Measurements from ENCODE around the gene TRAF3IP3.

The TRAF3IP3 gene, protein sequence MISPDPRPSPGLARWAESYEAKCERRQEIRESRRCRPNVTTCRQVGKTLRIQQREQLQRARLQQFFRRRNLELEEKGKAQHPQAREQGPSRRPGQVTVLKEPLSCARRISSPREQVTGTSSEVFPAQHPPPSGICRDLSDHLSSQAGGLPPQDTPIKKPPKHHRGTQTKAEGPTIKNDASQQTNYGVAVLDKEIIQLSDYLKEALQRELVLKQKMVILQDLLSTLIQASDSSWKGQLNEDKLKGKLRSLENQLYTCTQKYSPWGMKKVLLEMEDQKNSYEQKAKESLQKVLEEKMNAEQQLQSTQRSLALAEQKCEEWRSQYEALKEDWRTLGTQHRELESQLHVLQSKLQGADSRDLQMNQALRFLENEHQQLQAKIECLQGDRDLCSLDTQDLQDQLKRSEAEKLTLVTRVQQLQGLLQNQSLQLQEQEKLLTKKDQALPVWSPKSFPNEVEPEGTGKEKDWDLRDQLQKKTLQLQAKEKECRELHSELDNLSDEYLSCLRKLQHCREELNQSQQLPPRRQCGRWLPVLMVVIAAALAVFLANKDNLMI

DNA sequence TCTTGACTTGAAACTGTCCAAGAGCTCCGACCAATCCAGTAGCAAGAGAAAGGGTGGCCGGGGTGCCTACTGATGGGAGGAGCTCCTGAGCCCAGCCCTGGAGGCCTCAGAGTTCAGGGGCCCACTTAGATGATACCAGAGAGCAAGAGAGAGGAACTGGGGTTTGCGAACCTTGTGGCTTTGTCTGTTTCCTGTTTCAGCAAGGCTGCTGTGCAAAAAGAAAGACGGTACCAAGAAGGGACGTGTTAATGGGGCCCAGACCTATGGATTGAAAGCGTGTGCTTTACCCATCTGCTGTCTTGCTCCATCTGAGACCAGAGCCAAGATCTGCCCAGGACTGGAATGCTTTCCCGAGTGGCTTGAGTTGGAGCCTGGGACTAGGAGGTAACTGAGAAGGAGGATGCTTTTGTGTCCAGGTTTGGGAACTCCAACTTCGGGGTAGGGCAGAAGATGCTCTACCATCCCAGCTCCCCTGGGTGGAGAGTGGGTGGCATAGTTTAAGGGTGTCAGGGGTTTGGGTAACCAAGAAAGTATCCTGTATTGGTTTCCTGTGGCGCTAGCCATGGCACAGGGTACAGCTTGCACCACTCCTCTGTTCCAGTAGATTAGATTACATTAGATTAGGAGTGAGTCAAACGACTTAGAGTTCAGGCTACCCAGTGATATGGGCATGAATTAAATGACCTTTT lies at the start of gene TRAF3IP3:
Gene TRAF3IP3 (plus strand): TSS at position 128 of the 689 bp plus-strand sequence. CDS start 3,987 bp downstream, outside the sequence.
- no peak for DNase-seq (ENCODE audit: low read depth)

- no peak for DNase-seq (ENCODE audit: low read depth)
Measured at GRCh38 chr1:209706622-209707021, 49.2 kb upstream of the TRAF3IP3 start.

DNA sequence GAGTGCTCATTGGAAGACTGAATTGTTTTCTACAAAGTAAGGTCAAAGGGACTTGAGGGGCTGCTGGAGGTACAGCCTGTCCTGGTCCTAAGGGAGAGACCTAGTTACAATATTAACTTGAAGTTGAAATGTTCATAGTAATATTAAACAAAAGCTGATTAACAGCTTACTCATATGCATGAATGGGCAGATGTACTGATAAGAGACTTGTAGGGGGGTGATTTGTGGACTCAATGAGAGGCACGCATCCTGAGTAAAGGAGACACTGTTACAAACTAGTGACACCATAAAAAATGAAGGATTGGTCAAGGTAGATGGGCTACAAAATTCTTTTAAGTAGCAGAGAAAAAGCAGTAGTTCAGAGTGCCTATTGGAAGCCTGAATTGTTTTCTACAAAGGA lies 48.5 kb upstream of the TRAF3IP3 start:
- no peak for DNase-seq (ENCODE audit: low read depth)

- no peak for DNase-seq (ENCODE audit: low read depth)
Measured at GRCh38 chr1:209708297-209708696, 47.6 kb upstream of the TRAF3IP3 start.

GRCh38 chr1:209710093-209710492 lies 45.8 kb upstream of the TRAF3IP3 start:
- no peak for DNase-seq (ENCODE audit: low read depth)

DNA sequence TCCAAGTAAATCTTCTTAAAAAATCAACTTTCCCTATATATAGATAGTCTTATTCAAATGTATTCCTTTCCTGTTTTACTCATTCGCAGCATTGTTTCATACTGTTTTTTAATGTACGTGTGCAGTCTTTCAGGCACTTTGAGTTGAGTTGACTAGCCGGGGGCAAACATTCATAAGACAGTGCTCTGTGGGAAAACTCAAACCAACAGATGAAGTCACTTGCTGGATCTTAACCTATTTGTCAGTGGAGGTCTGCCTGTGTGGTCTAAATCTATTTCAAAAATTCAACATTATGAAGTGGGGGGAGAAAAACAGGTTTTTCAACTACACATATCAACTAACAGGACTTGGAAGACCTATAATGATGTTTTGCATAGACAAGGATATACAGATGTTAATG lies 45.0 kb upstream of the TRAF3IP3 start:
- no peak for DNase-seq (ENCODE audit: low read depth)

DNA sequence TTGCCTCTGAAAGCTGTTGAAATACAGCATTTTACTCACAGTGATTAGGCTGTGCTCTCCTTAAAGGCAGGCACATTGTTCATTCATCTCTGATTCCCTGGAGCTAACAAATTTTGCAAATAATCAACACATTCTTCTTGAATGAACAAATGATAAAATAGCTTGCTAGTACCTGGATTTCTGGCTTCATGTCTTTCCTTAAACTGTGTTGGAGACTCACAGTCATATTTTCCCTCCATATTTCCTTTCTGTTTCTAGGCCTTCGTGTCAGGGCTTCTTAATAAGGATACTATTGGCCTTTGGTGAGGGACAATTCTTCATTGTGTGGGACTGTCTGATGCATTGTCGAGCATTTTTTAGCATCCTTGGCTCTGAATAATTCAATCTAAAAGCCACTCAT lies 41.5 kb upstream of the TRAF3IP3 start:
- no peak for DNase-seq (ENCODE audit: low read depth)

GRCh38 chr1:209715314-209715713 lies 40.5 kb upstream of the TRAF3IP3 start:
- DNase-seq (ENCODE audit: low read depth) = no peak

DNA sequence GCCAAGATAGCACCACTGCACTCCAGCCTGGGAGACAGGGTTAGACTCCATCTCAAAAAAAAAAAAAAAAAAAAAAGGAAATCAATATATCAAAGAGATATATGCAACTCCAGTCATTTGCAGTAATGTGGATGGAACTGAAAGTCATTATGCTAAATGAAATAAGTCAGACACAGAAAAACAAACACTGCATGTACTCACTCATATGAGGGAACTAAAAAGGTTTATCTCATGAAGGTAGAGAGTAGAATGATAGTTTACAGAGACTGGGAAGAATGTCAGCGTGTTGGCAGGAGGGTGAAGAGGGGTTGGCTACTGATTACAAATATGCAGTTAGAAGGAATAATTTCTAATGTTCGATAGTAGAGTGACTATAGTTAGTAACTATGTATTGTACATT lies 38.0 kb upstream of the TRAF3IP3 start:
- DNase-seq (ENCODE audit: low read depth) = no peak

DNA sequence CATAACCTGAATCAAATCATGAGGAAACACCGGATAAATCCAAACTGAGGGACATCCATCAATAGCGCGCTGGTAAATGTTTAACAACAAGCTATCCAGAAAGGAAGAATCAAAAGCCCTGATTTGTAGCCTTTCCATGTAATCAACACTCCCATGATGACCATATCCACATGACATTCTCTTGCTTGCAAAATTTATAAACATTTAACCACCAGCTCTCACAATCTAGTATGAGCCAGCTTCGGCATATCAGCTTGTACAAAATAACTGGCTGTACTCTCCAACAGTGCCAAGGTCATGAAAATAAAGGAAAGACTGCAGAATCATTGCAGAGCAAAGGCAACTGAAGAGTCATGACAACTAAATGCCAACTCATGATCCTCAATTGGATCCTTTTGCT lies 35.5 kb upstream of the TRAF3IP3 start:
- DNase-seq (ENCODE audit: low read depth) = peak; percentile 62

DNA sequence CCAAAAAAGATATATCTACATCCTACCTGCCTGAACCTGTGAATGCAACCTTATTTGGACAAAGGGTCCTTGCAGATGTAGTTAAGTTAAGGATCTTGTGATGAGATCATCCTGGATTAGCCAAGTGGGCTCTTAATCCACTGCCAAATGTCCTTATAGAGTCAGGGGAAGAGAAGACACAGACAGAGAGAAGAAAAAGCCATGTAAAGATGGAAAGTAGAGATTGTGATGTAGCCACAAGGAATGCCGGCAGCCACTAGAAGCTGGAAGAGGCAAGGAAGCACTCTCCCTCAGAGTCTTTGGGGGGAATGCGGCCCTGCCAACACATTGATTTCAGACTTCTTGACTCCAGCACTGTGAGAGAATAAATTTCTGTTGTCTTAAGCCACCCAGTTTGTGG lies 35.0 kb upstream of the TRAF3IP3 start:
- peak; percentile 48 for DNase-seq (ENCODE audit: low read depth)

DNA sequence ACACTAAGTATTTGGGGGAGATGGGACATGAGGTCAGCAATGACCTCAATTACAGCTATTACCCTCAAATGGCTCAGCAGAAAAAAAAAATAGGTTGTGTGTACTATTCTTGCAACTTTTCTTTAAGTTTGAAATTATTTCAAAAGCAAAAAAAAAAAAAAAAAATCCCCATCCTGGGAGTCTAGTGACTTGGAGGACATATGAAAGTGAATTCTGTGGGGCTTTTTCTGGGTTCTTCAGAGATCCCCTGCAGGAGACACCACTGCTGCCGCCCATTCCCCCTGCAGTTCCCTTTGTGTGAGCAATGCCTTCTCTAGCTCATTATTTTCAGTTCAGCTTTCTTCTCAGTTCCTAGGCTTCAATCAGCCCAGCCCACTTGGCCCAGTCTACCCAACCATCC lies 34.5 kb upstream of the TRAF3IP3 start:
- no peak for DNase-seq (ENCODE audit: low read depth)

DNA sequence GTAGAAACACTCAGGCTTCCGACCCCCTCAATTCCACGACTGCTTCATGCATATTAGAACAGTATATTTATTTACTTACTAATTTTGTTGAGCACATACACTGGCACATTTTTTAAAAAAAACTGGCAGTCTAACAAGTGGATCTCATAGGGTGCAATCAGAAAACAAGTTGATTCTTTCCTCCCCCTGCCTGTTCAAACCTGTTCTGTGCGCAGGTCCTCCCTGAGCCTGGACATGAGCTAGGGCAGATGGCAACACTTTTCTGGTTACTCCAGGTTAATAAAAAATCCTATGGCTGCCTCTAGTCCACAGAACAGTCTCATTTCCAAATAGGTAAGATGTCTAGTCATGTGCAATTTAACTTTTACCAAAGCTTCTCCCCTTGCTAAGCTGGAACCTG lies 32.6 kb upstream of the TRAF3IP3 start:
- no peak for DNase-seq (ENCODE audit: low read depth)

- peak; percentile 80 for DNase-seq (ENCODE audit: low read depth)
Measured at GRCh38 chr1:209723756-209724693, 31.8 kb upstream of the TRAF3IP3 start.

- no peak for DNase-seq (ENCODE audit: low read depth)
Measured at GRCh38 chr1:209727286-209727685, 28.6 kb upstream of the TRAF3IP3 start.

DNA sequence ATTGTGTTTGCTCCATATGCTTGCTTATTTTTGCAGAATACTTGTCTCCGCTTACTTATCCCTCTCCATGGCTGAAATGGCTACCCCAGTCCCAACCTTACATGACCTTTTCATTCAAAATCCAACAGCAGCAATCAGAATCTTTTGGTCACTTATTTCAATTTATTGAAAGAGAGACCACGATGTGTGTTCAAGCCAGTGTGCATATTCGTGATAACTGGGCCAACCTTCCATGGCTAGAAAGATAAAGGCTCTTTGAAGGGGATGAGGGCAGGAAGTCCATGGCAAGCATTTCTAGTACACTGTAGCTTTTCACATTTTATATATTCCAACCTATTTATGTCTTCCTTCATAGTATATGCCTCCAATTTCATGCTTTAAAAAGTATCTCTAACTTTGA lies 28.1 kb upstream of the TRAF3IP3 start:
- DNase-seq (ENCODE audit: low read depth) = no peak

- no peak for DNase-seq (ENCODE audit: low read depth)
Measured at GRCh38 chr1:209728466-209728865, 27.4 kb upstream of the TRAF3IP3 start.

- DNase-seq (ENCODE audit: low read depth) = no peak
Measured at GRCh38 chr1:209729436-209729835, 26.4 kb upstream of the TRAF3IP3 start.

DNA sequence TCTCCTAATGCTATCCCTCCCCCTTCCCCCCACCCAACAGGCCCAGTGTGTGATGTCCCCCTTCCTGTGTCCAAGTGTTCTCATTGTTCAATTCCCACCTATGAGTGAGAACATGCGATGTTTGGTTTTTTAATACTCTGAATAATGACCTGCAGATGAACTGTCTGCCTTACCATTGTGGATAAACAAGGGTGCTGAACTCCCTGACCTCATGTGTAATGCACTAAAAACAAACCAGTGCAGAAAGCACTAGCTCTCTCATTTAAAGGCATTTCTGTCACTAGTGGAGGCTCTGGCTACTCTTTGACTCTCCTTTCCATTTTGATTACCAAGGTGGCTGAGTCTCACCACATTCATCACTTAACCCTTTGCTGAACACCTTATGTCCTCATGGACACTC lies 23.1 kb upstream of the TRAF3IP3 start:
- DNase-seq (ENCODE audit: low read depth) = peak; percentile 9

DNA sequence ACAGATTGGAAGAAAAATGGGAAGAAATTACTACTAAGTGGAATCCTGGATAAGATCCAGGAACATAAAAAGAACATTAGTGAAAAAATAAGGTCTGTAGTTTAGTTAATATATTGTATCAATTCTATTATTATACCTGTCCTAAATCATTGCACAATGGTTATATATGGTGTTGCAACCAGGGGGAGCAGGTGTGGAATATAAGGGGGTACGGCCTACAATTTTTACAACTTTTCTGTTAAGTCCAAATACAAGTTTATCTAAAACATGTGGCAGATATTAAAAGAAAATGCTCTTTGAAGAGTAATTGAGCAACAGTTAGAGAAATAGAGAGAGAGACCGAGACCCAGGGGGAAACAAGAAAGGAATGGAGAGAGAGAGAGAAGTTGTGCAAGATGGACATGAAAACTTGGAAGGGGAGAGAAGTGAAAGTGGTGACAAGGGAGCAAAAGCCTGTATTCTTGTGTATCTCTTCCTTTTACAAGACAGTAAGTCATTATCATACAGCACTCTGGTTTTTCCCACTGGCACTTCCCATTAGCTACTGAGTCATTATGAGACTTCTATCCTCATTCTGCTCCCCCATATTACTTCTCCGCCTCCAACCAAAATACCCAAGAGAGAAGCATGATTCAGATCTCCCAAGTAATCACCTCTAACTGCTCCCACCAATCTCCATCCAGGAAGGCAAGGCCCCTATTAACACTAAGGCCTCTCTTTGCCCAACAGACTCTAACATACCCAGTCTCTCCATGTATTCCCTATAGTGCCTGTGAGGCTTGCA lies 22.3 kb upstream of the TRAF3IP3 start:
- peak; percentile 94 for DNase-seq (ENCODE audit: low read depth)

DNA sequence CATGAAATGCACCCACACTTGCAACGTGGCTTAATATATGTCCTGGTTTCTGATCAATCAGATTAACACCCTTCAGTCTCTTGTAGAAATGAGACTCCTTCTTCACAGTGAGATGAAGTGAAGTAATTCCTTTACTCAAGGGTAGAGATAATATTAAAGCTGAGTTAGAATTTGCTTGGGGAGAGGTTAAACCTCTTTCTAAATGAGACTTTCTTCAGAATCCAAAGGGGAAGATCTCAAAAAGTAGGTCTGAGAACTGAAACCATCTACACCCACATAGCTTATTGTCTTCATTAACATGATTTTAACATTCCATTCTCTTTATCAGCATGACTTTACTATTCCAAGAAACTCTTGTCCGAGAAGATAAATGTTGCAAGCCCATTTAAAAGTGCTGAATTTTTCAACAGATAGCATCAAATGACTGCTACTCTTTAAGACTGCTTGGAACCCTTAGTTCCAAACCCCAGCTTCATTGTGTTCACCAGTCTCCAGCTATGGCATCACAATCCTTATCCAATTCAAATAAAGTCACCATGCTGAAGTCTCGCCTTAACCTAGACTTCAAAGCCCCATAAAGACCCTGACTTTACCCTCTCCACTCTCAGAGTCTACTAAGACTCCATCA lies 19.2 kb upstream of the TRAF3IP3 start:
- DNase-seq (ENCODE audit: low read depth) = no peak

Measured in stromal cell of bone marrow (primary cell).